Type B pancreatic cell (in vitro differentiated cells): ENCODE data around the gene CAPN5. TPM values are rescaled to one million over a fixed set of nuclear protein-coding genes. Genes with fewer than 3 reads are reported as not detected.
A peak's percentile ranks its signal among the peaks of the same experiment; 100 is the strongest.

ENCODE experiments used
- DNase-seq: peaks from one replicate; pipeline ENCODE4 v3.0.0; 2021; ENCODE audit warnings: mixed read lengths; ENCODE audit not compliant: unreplicated experiment; ENCODE audit errors: extremely low spot score
- H3K27ac Mint-ChIP-seq: 2 replicates; pipeline ENCODE4 v1.8.0; 2021; ENCODE audit warnings: mild to moderate bottlenecking, mixed read lengths
- H3K27me3 Mint-ChIP-seq: 2 replicates; pipeline ENCODE4 v1.8.0; 2021; ENCODE audit warnings: mixed read lengths
- H3K36me3 Mint-ChIP-seq: 2 replicates; pipeline ENCODE4 v1.8.0; 2021; ENCODE audit warnings: mixed read lengths
- H3K4me1 Mint-ChIP-seq: one replicate; pipeline ENCODE4 v1.8.0; 2021; ENCODE audit warnings: mixed read lengths; ENCODE audit not compliant: unreplicated experiment
- H3K4me3 Mint-ChIP-seq: 2 replicates; pipeline ENCODE4 v1.8.0; 2021; ENCODE audit warnings: mild to moderate bottlenecking, mixed read lengths
- H3K9me3 Mint-ChIP-seq: 2 replicates; pipeline ENCODE4 v1.8.0; 2021; ENCODE audit warnings: mixed read lengths
- total RNA-seq: library from RNA; stranded (reverse); gene quantifications from 2 replicates; pipeline ENCODE4 v1.2.1, GENCODE V29; 2021; ENCODE audit warnings: low replicate concordance
- TF ChIP-seq, protein P1 (sequence below): fragments of 200-600 bp; sonication (generic); conservative IDR thresholded peaks from 2 replicates; pipeline ENCODE4 v1.5.0; 2021; ENCODE audit warnings: antibody characterized with exemption, mild to moderate bottlenecking

Gene CAPN5
- total RNA-seq, 1 donor from 2014 or later, result 18.8 TPM

- Mint-ChIP-seq H3K27ac (peak overlapping the region; percentile 53), H3K9me3 (no peaks in the 10 kb centered on the region), H3K36me3 (no peaks in the 10 kb centered on the region), H3K27me3 (peaks cover 16% of the 10 kb centered on the region), H3K4me3 (peak overlapping the region; percentile 81), H3K4me1 (peaks cover 28% of the 10 kb centered on the region)
- TF ChIP-seq, protein P1, sequence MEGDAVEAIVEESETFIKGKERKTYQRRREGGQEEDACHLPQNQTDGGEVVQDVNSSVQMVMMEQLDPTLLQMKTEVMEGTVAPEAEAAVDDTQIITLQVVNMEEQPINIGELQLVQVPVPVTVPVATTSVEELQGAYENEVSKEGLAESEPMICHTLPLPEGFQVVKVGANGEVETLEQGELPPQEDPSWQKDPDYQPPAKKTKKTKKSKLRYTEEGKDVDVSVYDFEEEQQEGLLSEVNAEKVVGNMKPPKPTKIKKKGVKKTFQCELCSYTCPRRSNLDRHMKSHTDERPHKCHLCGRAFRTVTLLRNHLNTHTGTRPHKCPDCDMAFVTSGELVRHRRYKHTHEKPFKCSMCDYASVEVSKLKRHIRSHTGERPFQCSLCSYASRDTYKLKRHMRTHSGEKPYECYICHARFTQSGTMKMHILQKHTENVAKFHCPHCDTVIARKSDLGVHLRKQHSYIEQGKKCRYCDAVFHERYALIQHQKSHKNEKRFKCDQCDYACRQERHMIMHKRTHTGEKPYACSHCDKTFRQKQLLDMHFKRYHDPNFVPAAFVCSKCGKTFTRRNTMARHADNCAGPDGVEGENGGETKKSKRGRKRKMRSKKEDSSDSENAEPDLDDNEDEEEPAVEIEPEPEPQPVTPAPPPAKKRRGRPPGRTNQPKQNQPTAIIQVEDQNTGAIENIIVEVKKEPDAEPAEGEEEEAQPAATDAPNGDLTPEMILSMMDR, result no peak
- DNase-seq, result peak; percentile 62
Observed at GRCh38 chr11:77067861-77068443, 1.2 kb downstream of the CAPN5 start.

DNA sequence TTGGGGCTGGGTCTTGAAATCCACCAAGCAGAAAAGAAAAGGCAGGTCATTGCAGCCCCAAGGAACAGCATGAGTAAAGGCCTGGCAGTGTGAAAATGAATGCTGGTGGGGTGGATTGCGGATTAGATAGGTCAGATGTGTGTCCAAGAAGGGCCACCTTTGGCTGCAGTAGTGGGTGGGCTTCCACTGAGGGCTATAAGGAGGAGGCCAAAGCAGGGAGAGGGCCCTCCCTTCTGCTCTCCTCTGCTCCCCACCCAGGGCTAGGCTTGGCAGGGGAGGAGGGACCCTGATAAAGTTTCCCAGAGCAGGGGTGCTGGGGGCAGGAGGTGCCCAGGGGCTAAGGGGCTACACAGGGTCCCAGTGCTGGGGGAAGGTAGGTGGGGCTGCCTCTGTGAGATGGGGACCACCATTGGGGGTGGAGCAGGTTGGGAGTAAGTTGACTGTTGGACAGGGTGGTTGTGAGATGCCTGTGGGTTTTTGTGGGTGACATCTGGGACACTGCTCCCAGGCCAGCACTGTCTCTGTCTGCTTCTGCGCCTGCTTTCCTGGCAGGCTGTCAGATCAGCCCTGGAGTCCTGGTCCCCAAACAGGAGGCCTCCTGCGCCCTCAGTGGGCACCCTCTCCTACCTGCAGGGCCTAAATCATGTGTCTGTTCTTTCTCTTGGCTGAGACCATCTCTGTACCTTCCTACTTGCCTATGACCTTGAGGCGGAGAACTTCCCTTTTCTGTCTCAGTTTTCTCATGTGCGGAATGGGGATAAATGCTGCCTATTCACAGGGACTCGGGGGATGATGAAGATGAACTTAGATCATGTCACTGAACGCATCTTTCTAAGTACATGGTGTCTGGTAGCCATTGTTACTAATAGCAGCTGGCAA lies 1.9 kb downstream of the CAPN5 start:
- peaks cover 12% of the 10 kb centered on the region for H3K27me3 Mint-ChIP-seq
- H3K36me3 Mint-ChIP-seq, result no peaks in the 10 kb centered on the region
- H3K9me3 Mint-ChIP-seq, result no peaks in the 10 kb centered on the region
- H3K4me1 Mint-ChIP-seq, result peaks cover 35% of the 10 kb centered on the region
- TF ChIP-seq, protein P1, result no peak
- no peak for DNase-seq
- H3K27ac Mint-ChIP-seq, result no peak overlapping the region
- H3K4me3 Mint-ChIP-seq, result peak overlapping the region; percentile 69

DNA sequence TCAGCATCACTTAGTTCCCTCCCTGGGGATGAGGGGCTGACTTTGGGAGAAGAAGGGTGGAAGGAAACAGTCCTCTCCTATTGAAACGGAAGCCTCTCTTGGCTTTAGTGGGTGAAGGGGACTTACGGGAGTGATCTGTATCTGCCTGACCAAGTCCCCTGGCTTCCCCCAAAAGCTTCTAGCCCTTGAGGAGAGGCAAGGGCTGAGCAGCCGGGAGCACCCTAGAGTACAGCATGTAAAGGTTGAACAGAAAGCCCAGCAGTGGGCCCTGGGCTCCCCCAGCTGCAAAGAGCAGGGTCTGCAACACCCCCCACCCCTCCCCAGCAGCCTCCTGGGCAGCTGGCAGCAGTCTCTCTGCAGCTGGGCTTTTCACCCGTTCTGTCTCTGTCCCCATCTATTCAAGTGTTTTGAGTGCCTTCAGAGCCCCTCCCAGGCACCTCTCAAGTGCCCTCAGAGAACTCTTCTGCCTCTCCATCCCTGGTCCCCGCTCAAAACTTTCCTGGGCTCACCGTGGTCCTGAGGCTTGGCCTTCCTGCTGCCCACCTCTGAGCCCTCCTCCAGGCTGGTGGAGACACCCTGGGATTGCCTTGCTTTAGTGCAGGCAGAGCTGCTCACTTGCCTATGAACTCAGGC lies 2.7 kb downstream of the CAPN5 start:
- H3K4me1 Mint-ChIP-seq, result peaks cover 37% of the 10 kb centered on the region
- peaks cover 12% of the 10 kb centered on the region for H3K27me3 Mint-ChIP-seq
- TF ChIP-seq, protein P1, result no peak
- H3K36me3 Mint-ChIP-seq, result no peaks in the 10 kb centered on the region
- H3K4me3 Mint-ChIP-seq, result peak overlapping the region; percentile 69
- no peak overlapping the region for H3K27ac Mint-ChIP-seq
- no peaks in the 10 kb centered on the region for H3K9me3 Mint-ChIP-seq
- no peak for DNase-seq

GRCh38 chr11:77069969-77070582 lies 3.3 kb downstream of the CAPN5 start:
- Mint-ChIP-seq H3K4me1 (peaks cover 37% of the 10 kb centered on the region), H3K27ac (no peak overlapping the region), H3K27me3 (peaks cover 7% of the 10 kb centered on the region), H3K36me3 (no peaks in the 10 kb centered on the region), H3K9me3 (no peaks in the 10 kb centered on the region), H3K4me3 (no peak overlapping the region)
- no peak for DNase-seq
- TF ChIP-seq, protein P1, result no peak

DNA sequence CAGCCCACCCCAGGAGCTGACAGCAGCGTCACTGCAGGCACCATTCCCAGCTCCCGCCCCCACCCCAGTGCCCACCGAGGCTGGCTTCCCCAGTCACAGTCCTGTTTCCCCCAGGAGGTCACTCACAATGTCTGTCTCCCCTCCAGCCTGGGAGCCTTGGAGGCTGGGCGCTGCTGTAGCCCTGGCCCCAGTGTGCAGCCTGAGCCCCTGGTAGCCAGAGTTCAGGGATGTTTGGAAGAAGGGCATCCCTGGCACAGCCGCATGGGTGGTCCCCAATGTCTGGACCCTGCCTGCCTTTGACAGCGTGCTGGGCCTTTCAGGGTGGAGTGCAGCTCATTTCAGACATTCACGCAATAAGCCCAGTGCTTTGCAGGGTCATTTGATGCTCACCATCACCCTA lies 4.3 kb downstream of the CAPN5 start:
- no peak overlapping the region for H3K27ac Mint-ChIP-seq
- H3K4me3 Mint-ChIP-seq, result no peak overlapping the region
- TF ChIP-seq, protein P1, result no peak
- H3K9me3 Mint-ChIP-seq, result no peaks in the 10 kb centered on the region
- H3K4me1 Mint-ChIP-seq, result peaks cover 31% of the 10 kb centered on the region
- peak; percentile 64 for DNase-seq
- peaks cover 6% of the 10 kb centered on the region for H3K27me3 Mint-ChIP-seq
- no peaks in the 10 kb centered on the region for H3K36me3 Mint-ChIP-seq
